ENCODE results near the gene UBE2Z. TPM values are rescaled to one million over a fixed set of nuclear protein-coding genes. Genes with fewer than 3 reads are reported as not detected.

Gene UBE2Z
- total and polyA plus RNA-seq, 2 donors (not counting 3 experiments of a cell fraction or from before 2014, with no cell fraction given): 104 to 117 TPM

- no peaks in the 10 kb centered on the region for H3K27me3 ChIP-seq (ENCODE audit: control insufficient read depth in 2 of 2, insufficient read depth in 2 of 2, low read length in 2 of 2)
- no peak for FAIRE-seq
- no peaks in the 10 kb centered on the region for H4K20me1 ChIP-seq (replicated peaks; ENCODE audit: control insufficient read depth, extremely low read depth, insufficient read depth, low read length)
- dilution Hi-C loops (cut with MboI; ENCODE audit: extremely low pct_ligation_motif_present, low sequenced_read_pairs): no loop called here
- H3K9ac ChIP-seq (replicated peaks; ENCODE audit: extremely low read depth, insufficient read depth, low read length): no peak overlapping the region
- H3K4me1 ChIP-seq (ENCODE audit: control insufficient read depth, extremely low read depth, insufficient read depth, low read length): peaks cover 8% of the 10 kb centered on the region
- H2AFZ ChIP-seq (ENCODE audit: low read depth, low read length): peak overlapping the region; percentile 8
- H3K4me2 ChIP-seq (ENCODE audit: insufficient read depth, low read length): no peak overlapping the region
- no peak overlapping the region for H3K27ac ChIP-seq (ENCODE audit: insufficient read depth, low read depth, low read length)
- DNase-seq (ENCODE audit: low read depth, low spot score): no peak
- no peaks in the 10 kb centered on the region for H3K9me1 ChIP-seq (replicated peaks; ENCODE audit: control insufficient read depth, extremely low read depth, insufficient read depth, low read length)
- intact Hi-C loops (cut with micrococcal nuclease): no loop called here
- no peaks in the 10 kb centered on the region for H3K36me3 ChIP-seq (ENCODE audit: control insufficient read depth in 2 of 2, extremely low read depth in 1 of 2, insufficient read depth in 2 of 2, low read length in 2 of 2)
- H3K79me2 ChIP-seq (ENCODE audit: control insufficient read depth, insufficient read depth, low read length): no peaks in the 10 kb centered on the region
- H3K4me3 ChIP-seq (replicated peaks in 1 of 3; ENCODE audit: insufficient read depth in 1 of 3, low read depth in 1 of 3, low read length in 3 of 3): no peak overlapping the region
- TF ChIP-seq FOS (IDR thresholded peaks at IDR 0.05; ENCODE audit: borderline replicate concordance, insufficient read depth, low read length): no peak
- TF ChIP-seq, protein P1, sequence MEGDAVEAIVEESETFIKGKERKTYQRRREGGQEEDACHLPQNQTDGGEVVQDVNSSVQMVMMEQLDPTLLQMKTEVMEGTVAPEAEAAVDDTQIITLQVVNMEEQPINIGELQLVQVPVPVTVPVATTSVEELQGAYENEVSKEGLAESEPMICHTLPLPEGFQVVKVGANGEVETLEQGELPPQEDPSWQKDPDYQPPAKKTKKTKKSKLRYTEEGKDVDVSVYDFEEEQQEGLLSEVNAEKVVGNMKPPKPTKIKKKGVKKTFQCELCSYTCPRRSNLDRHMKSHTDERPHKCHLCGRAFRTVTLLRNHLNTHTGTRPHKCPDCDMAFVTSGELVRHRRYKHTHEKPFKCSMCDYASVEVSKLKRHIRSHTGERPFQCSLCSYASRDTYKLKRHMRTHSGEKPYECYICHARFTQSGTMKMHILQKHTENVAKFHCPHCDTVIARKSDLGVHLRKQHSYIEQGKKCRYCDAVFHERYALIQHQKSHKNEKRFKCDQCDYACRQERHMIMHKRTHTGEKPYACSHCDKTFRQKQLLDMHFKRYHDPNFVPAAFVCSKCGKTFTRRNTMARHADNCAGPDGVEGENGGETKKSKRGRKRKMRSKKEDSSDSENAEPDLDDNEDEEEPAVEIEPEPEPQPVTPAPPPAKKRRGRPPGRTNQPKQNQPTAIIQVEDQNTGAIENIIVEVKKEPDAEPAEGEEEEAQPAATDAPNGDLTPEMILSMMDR (IDR thresholded peaks at IDR 0.05; ENCODE audit: extremely low read depth in 1 of 2, insufficient read depth in 1 of 2, low read depth in 1 of 2, low read length in 2 of 2): no peak
- no peak for TF ChIP-seq MAX (IDR thresholded peaks at IDR 0.05; ENCODE audit: insufficient read depth, insufficient read length)
- no peak for TF ChIP-seq EZH2 (IDR thresholded peaks at IDR 0.05; ENCODE audit: borderline replicate concordance, low read depth, low read length, severe bottlenecking)
- no peak for TF ChIP-seq MYC (IDR thresholded peaks at IDR 0.05; ENCODE audit: low read depth, low read length)
- no peak for TF ChIP-seq POLR2A (IDR thresholded peaks at IDR 0.05; ENCODE audit: low read depth, low read length)
- TF ChIP-seq GATA2 (IDR thresholded peaks at IDR 0.05; ENCODE audit: insufficient read depth, insufficient read length, low read depth, low read length): no peak
- TF ChIP-seq JUN (IDR thresholded peaks at IDR 0.05; ENCODE audit: borderline replicate concordance, insufficient read depth, insufficient read length, low read depth): no peak
- no peak for TF ChIP-seq POLR2AphosphoS5 (IDR thresholded peaks at IDR 0.05; ENCODE audit: insufficient read depth, low read depth, low read length)
- BruUV-seq (replicated peaks): no TSS peak
- ChIA-PET CTCF (interaction anchor here (0.8 to 4.1 kb wide), 8 partner anchors 8 to 348 kb away, joined by 3 to 32 read pairs (median 6); no protein-coding TSS in a partner anchor), POLR2A (interaction anchor here (0.7 to 1.6 kb wide), 2 partner anchors 18 to 36 kb away, joined by 3 to 4 read pairs; partner anchors contain the start of gene IGF2BP1)
- H3K9me3 ChIP-seq (replicated peaks; ENCODE audit: control insufficient read depth, insufficient read depth, low read length): no peaks in the 10 kb centered on the region
Observed at GRCh38 chr17:48960834-48961515, 52.8 kb downstream of the UBE2Z start.

Measured in endothelial cell of umbilical vein (primary cell).